ENCODE data around the gene SELENOM.

GRCh38 chr22:31133911-31134310 is 26.5 kb upstream of the SELENOM start:
- TF ChIP-seq POLR2AphosphoS5 (IDR thresholded peaks at IDR 0.05; ENCODE audit: low read depth, low read length) (no peak), SIN3A (IDR thresholded peaks at IDR 0.05; ENCODE audit: borderline replicate concordance, insufficient read depth, low read length) (no peak), REST (IDR thresholded peaks at IDR 0.05; ENCODE audit: insufficient read depth in 1 of 2, low read depth in 2 of 2, low read length in 2 of 2) (no peak)

Data from PFSK-1 (cell line).